Measurements from ENCODE around the gene DOC2B. TPM values are rescaled to one million over a fixed set of nuclear protein-coding genes. Genes with fewer than 3 reads are reported as not detected.
"Not testable (repeated sequence)": the region's sequence is repeated elsewhere in the genome, so short reads cannot be mapped to it uniquely, and the experiment has no call there.

DOC2B gene
- total RNA-seq, 4 donors from 2014 or later = 4.4 to 11.5 (median 10.6) TPM

- Histone ChIP-seq H3K36me3 (no peaks in the 10 kb centered on the region), H3K4me3 (peak overlapping the region in 1 of 2 donors; percentile 14), H3K9me3 (no peaks in the 10 kb centered on the region), H3K27ac (peak overlapping the region in 1 of 4 donors; percentile 32), H3K27me3 (peaks cover 12% of the 10 kb centered on the region), H3K4me1 (peaks cover 0 to 10% (median 2%) of the 10 kb centered on the region in 3 donors)
- WGBS, 2 donors (ENCODE audit: low coverage in 1 of 2) = 2 to 9% methylated on average over 8 to 10 of the region's 44 CpGs
- ATAC-seq = peak; percentile 89
- TF ChIP-seq POLR2AphosphoS5 (IDR thresholded peaks at IDR 0.05) = no peak
- peak in 3 of 4 experiments; percentile 92 to 96 (median 95) for TF ChIP-seq CTCF (IDR thresholded peaks at IDR 0.05)
- TF ChIP-seq POLR2A (IDR thresholded peaks at IDR 0.05) = no peak
Observed at GRCh38 chr17:143785-144281, 37.6 kb downstream of the DOC2B start.

GRCh38 chr17:142876-143784 lies 38.3 kb downstream of the DOC2B start:
- ATAC-seq = no peak
- Histone ChIP-seq H3K36me3 (no peaks in the 10 kb centered on the region), H3K27ac (no peak overlapping the region), H3K4me1 (peaks cover 0 to 10% (median 2%) of the 10 kb centered on the region in 3 donors), H3K9me3 (no peaks in the 10 kb centered on the region), H3K27me3 (peaks cover 12% of the 10 kb centered on the region), H3K4me3 (no peak overlapping the region)
- 63 to 70% methylated on average over 11 to 17 of the region's 23 CpGs for WGBS, 2 donors (ENCODE audit: low coverage in 1 of 2)
- TF ChIP-seq EP300 (IDR thresholded peaks at IDR 0.05) (no peak), CTCF (IDR thresholded peaks at IDR 0.05) (no peak), POLR2AphosphoS5 (IDR thresholded peaks at IDR 0.05) (no peak)

- peaks cover 12% of the 10 kb centered on the region for H3K27me3 ChIP-seq
- no peak overlapping the region for H3K27ac ChIP-seq
- no peak for ATAC-seq
- no peak overlapping the region for H3K4me3 ChIP-seq
- 91 to 95% methylated on average over 18 to 23 of the region's 23 CpGs for WGBS, 2 donors (ENCODE audit: low coverage in 1 of 2)
- H3K4me1 ChIP-seq = peaks cover 0 to 10% (median 2%) of the 10 kb centered on the region in 3 donors
- TF ChIP-seq POLR2AphosphoS5 (IDR thresholded peaks at IDR 0.05) = no peak
- TF ChIP-seq EP300 (IDR thresholded peaks at IDR 0.05) = no peak
- TF ChIP-seq POLR2A (IDR thresholded peaks at IDR 0.05) = no peak
- no peak for TF ChIP-seq CTCF (IDR thresholded peaks at IDR 0.05)
- no peaks in the 10 kb centered on the region for H3K36me3 ChIP-seq
- H3K9me3 ChIP-seq = no peaks in the 10 kb centered on the region
Observed at GRCh38 chr17:142102-142661, 39.3 kb downstream of the DOC2B start.

GRCh38 chr17:139401-140205 lies 41.8 kb downstream of the DOC2B start:
- ATAC-seq, H3K4me3 ChIP-seq, H3K27ac ChIP-seq, H3K9me3 ChIP-seq, H3K36me3 ChIP-seq: not testable (repeated sequence)
- Histone ChIP-seq H3K27me3 (peaks cover 12% of the 10 kb centered on the region), H3K4me1 (peaks cover 0 to 10% (median 2%) of the 10 kb centered on the region in 3 donors)
- 84% methylated on average over 3 of the region's 22 CpGs; no CpG with 5 or more reads in 1 of the 2 donors for WGBS, 2 donors (ENCODE audit: low coverage in 1 of 2)

- not testable (repeated sequence) for ATAC-seq, H3K9me3 ChIP-seq
- WGBS, 2 donors (ENCODE audit: low coverage in 1 of 2) = no CpG with 5 or more reads among the region's 16 CpGs
Observed at GRCh38 chr17:137166-137807, 44.2 kb downstream of the DOC2B start, which contains the start of gene SCGB1C2. SCGB1C2 (plus strand) TSS chr17:137569; CDS start chr17:137591, 22 bp downstream.

More at GRCh38 chr17:137166-137807, 44.2 kb downstream of the DOC2B start, which contains the start of gene SCGB1C2:
- H3K4me1 ChIP-seq, H3K4me3 ChIP-seq, H3K27ac ChIP-seq, H3K36me3 ChIP-seq, H3K27me3 ChIP-seq: not testable (repeated sequence)

Data from gastroesophageal sphincter (tissue), 4 donors.